HCT116 (cell line): ENCODE measurements around the gene HSD3B7. TPM values are rescaled to one million over a fixed set of nuclear protein-coding genes. Genes with fewer than 3 reads are reported as not detected.
A peak's percentile ranks its signal among the peaks of the same experiment; 100 is the strongest.

Experiments used
- ATAC-seq: fragments of 200-7000 bp; cut with Tn5 transposase; 2 replicates; pipeline ENCODE4 v1.9.1; 2020; ENCODE audit warnings: mild to moderate bottlenecking, moderate library complexity
- BruUV-seq: library from RNA; stranded (reverse); fragments of 400-500 nt; replicated peaks from 2 replicates; lab custom pipeline; 2021; lab: Mats Ljungman, UMichigan
- CTCF ChIA-PET: fragments of 300-600 bp; sonication (Branson Sonifier 250); formaldehyde crosslinking; loops from one replicate; lab custom pipeline; 2021; ENCODE audit warnings: antibody characterized with exemption; lab: Charles Lee
- POLR2A ChIA-PET: fragments of 300-600, 350-600 bp; sonication (Branson Sonifier 250); formaldehyde crosslinking; loops from one replicate; lab custom pipeline; 2021; ENCODE audit warnings: antibody characterized with exemption; lab: Charles Lee
- RAD21 ChIA-PET, 2 experiments: fragments of 300-600 bp; sonication (Branson Sonifier 250); formaldehyde crosslinking; loops; one replicate each; lab custom pipeline; 2023; ENCODE audit warnings: low total read pairs in 2 of 2; ENCODE audit not compliant: uncharacterized antibody in 2 of 2, unreplicated experiment in 2 of 2, low non-redundant PET in 1 of 2; lab: Charles Lee
- DNase-seq: peaks from one replicate; pipeline ENCODE4 v3.0.0-alpha.2; 2010; ENCODE audit warnings: low read depth, low spot score
- H2AFZ ChIP-seq: fragments of 200-600 bp; shearing (Covaris generic), sonication (generic); 2 replicates; pipeline ENCODE4 v1.6.1; 2017; ENCODE audit warnings: low read depth, mixed run types, mixed read lengths, antibody characterized with exemption, low read length; ENCODE audit not compliant: poor library complexity, severe bottlenecking
- H3K27ac ChIP-seq: 2 replicates; pipeline ENCODE4 v1.5.1; 2012; ENCODE audit warnings: low read depth, low read length
- H3K27me3 ChIP-seq: fragments of 200-600 bp; sonication (generic); 2 replicates; pipeline ENCODE4 v1.6.1; 2016; ENCODE audit warnings: mixed run types, low read length, mixed read lengths; ENCODE audit not compliant: insufficient read depth
- H3K36me3 ChIP-seq, 2 experiments: fragments of 200-500 bp in 1 of 2; fragments of 200-600 bp in 1 of 2; sonication (Bioruptor generic) in 1 of 2; sonication (generic) in 1 of 2; 2 replicates each; pipeline versions ENCODE4 v1.5.1 to v1.6.1; 2014 to 2016; ENCODE audit warnings: low read length in 2 of 2, inconsistent platforms in 1 of 2, mixed read lengths in 1 of 2, mixed run types in 1 of 2; ENCODE audit not compliant: insufficient read depth in 2 of 2, control insufficient read depth in 1 of 2
- H3K4me1 ChIP-seq, 2 experiments: fragments of 200-600 bp in 1 of 2; sonication (generic) in 1 of 2; 2 replicates each; pipeline versions ENCODE4 v1.5.1 to v1.6.1; 2012 to 2017; ENCODE audit warnings: low read length in 2 of 2, inconsistent platforms in 1 of 2, mild to moderate bottlenecking in 1 of 2, mixed read lengths in 1 of 2, mixed run types in 1 of 2, moderate library complexity in 1 of 2; ENCODE audit not compliant: insufficient read depth in 2 of 2, control insufficient read depth in 1 of 2
- H3K4me2 ChIP-seq: fragments of 200-600 bp; sonication (generic); 2 replicates; pipeline ENCODE4 v1.6.1; 2017; ENCODE audit warnings: mixed run types, low read length, mixed read lengths
- H3K4me3 ChIP-seq, 2 experiments: fragments of 200-600 bp in 1 of 2; sonication (generic) in 1 of 2; replicated peaks in 1 of 2; 2 replicates each; pipeline ENCODE4 v1.5.1; 2011 to 2016; ENCODE audit warnings: low read length in 2 of 2, control low read depth in 1 of 2, low read depth in 1 of 2, mild to moderate bottlenecking in 1 of 2, mixed read lengths in 1 of 2, mixed run types in 1 of 2
- H3K79me2 ChIP-seq: fragments of 200-600 bp; sonication (generic); 2 replicates; pipeline ENCODE4 v1.6.1; 2017; ENCODE audit warnings: mild to moderate bottlenecking, mixed run types, low read length, moderate library complexity, mixed read lengths; ENCODE audit not compliant: insufficient read depth
- H3K9ac ChIP-seq: fragments of 200-600 bp; sonication (generic); 2 replicates; pipeline ENCODE4 v1.6.1; 2016; ENCODE audit warnings: low read length, mixed read lengths
- H3K9me2 ChIP-seq: fragments of 200-600 bp; sonication (generic), shearing (Covaris generic); 2 replicates; pipeline ENCODE4 v1.6.1; 2017; ENCODE audit warnings: mixed run types, mild to moderate bottlenecking, moderate library complexity; ENCODE audit not compliant: insufficient read depth
- H3K9me3 ChIP-seq, 2 experiments: fragments of 200-500 bp in 1 of 2; fragments of 200-600 bp in 1 of 2; sonication (Bioruptor generic) in 1 of 2; sonication (generic) in 1 of 2; 2 replicates each; pipeline ENCODE4 v1.6.1; 2014 to 2017; ENCODE audit warnings: low read length in 2 of 2, mixed read lengths in 2 of 2, inconsistent platforms in 1 of 2, low read depth in 1 of 2, mild to moderate bottlenecking in 1 of 2, mixed run types in 1 of 2, moderate library complexity in 1 of 2; ENCODE audit not compliant: control insufficient read depth in 1 of 2, insufficient read depth in 1 of 2
- H4K20me1 ChIP-seq: fragments of 200-600 bp; sonication (generic), shearing (Covaris generic); 2 replicates; pipeline ENCODE4 v1.6.1; 2017; ENCODE audit warnings: mixed run types, mild to moderate bottlenecking, moderate library complexity; ENCODE audit not compliant: insufficient read depth
- MAX ChIP-seq: IDR thresholded peaks from 2 replicates; pipeline ENCODE4 v1.6.1; 2012
- POLR2AphosphoS5 ChIP-seq: IDR thresholded peaks from 2 replicates; pipeline ENCODE4 v1.6.1; 2011; ENCODE audit warnings: mild to moderate bottlenecking, low read depth, low read length, moderate library complexity
- RAD21 ChIP-seq: IDR thresholded peaks from 2 replicates; pipeline ENCODE4 v1.6.1; 2012; ENCODE audit warnings: low read depth, mild to moderate bottlenecking
- YY1 ChIP-seq: IDR thresholded peaks from 2 replicates; pipeline ENCODE4 v1.6.1; 2011; ENCODE audit warnings: low read length, low read depth, moderate library complexity, mild to moderate bottlenecking; ENCODE audit not compliant: insufficient replicate concordance; ENCODE audit errors: extremely low read depth
- ZBTB33 ChIP-seq: IDR thresholded peaks from 2 replicates; pipeline ENCODE4 v1.6.1; 2011; ENCODE audit warnings: mild to moderate bottlenecking, low read length, moderate library complexity; ENCODE audit not compliant: insufficient replicate concordance; ENCODE audit errors: extremely low read depth
- ZFX ChIP-seq: fragments of 450-650 bp; IDR thresholded peaks from 2 replicates; pipeline ENCODE4 v1.6.1; 2017
- intact Hi-C: fragments of 100-400 bp; cut with micrococcal nuclease; formaldehyde crosslinking; loops from 2 replicates; pipeline ENCODE4 v1.10.0; 2022
- total RNA-seq: library from RNA; stranded (reverse); gene quantifications from one replicate; pipeline ENCODE4 v1.2.1, GENCODE V29; 2021; ENCODE audit not compliant: unreplicated experiment

The HSD3B7 gene
- total RNA-seq, 1 experiment from 2014 or later: 8.6 TPM

- H2AFZ ChIP-seq: peak within 1 kb of the TSS; percentile 96
- peak within 1 kb of the TSS; percentile 100 for H3K27ac ChIP-seq
- ChIA-PET CTCF (no interaction called here), POLR2A (no interaction called here), RAD21 (no interaction called here)
- H3K79me2 ChIP-seq: peaks cover 28% of the 10 kb centered on the region
- peaks cover 30 to 36% of the 10 kb centered on the region in 2 experiments for H3K36me3 ChIP-seq
- intact Hi-C loops: loop anchor here (10.0 kb wide), 2 partner anchors 137 to 487 kb away; partner anchors contain the start of genes VKORC1 and ZNF843
- ATAC-seq (peak; percentile 79), DNase-seq (peak; percentile 90)
- peaks cover 22 to 32% of the 10 kb centered on the region in 2 experiments for H3K4me1 ChIP-seq
- no peaks in the 10 kb centered on the region for H3K27me3 ChIP-seq
- no peaks in the 10 kb centered on the region for H4K20me1 ChIP-seq
- no peaks in the 10 kb centered on the region for H3K9me3 ChIP-seq
- no peaks in the 10 kb centered on the region for H3K9me2 ChIP-seq
- peak within 1 kb of the TSS; percentile 74 to 88 for H3K4me3 ChIP-seq
- TF ChIP-seq YY1 (peak; percentile 4), RAD21 (no peak), POLR2AphosphoS5 (peak; percentile 24; the same call in 1 of the 2 replicates), ZFX (peak; percentile 47; the same call in 1 of the 2 replicates), MAX (no peak), ZBTB33 (peak; percentile 55)
- BruUV-seq: no TSS peak
- peak within 1 kb of the TSS; percentile 88 for H3K9ac ChIP-seq
- peak within 1 kb of the TSS; percentile 95 for H3K4me2 ChIP-seq
These were observed 27.4 kb upstream of the HSD3B7 start, which contains the start of gene SETD1A for GRCh38 chr16:30957456-30958174. Gene SETD1A, plus strand, starts transcription at chr16:30957754. Its CDS starts 978 bp downstream, at chr16:30958732.
